GM21367 (cell line): ENCODE measurements around the gene RPUSD4.

Source experiments
- ATAC-seq: cut with Tn5 transposase; IDR thresholded peaks from one replicate; pipeline ENCODE4 v1.9.1; 2021; ENCODE audit not compliant: unreplicated experiment

RPUSD4 gene

GRCh38 chr11:126158054-126158791, 53.2 kb downstream of the RPUSD4 start:
- no peak for ATAC-seq

- no peak for ATAC-seq
Observed at GRCh38 chr11:126157326-126158030, 54.0 kb downstream of the RPUSD4 start.

GRCh38 chr11:126156814-126157213, 54.6 kb downstream of the RPUSD4 start:
- no peak for ATAC-seq

GRCh38 chr11:126155402-126156187, 55.9 kb downstream of the RPUSD4 start:
- no peak for ATAC-seq

- ATAC-seq = no peak
Observed at GRCh38 chr11:126154691-126155090, 56.8 kb downstream of the RPUSD4 start.

GRCh38 chr11:126153972-126154371, 57.5 kb downstream of the RPUSD4 start:
- no peak for ATAC-seq

GRCh38 chr11:126153006-126153405, 58.4 kb downstream of the RPUSD4 start:
- ATAC-seq = no peak

GRCh38 chr11:126152586-126152985, 58.9 kb downstream of the RPUSD4 start:
- no peak for ATAC-seq

- no peak for ATAC-seq
Observed at GRCh38 chr11:126152152-126152551, 59.3 kb downstream of the RPUSD4 start.
